A673 (cell line): ENCODE measurements around the gene PLD1. TPM values are rescaled to one million over a fixed set of nuclear protein-coding genes. Genes with fewer than 3 reads are reported as not detected.

Source experiments
- BruUV-seq: library from RNA; stranded (reverse); fragments of 400-500 nt; replicated peaks from 2 replicates; lab custom pipeline; 2021; lab: Mats Ljungman, UMichigan
- CTCF ChIA-PET: fragments of 300-600 bp; sonication (Branson Sonifier 250); formaldehyde crosslinking; loops from one replicate; lab custom pipeline; 2022; ENCODE audit warnings: antibody characterized with exemption; lab: Charles Lee
- POLR2A ChIA-PET: fragments of 300-600 bp; sonication (Branson Sonifier 250); formaldehyde crosslinking; loops from one replicate; lab custom pipeline; 2022; ENCODE audit warnings: antibody characterized with exemption; ENCODE audit not compliant: low non-redundant PET; lab: Charles Lee
- DNase-seq: peaks from one replicate; pipeline ENCODE4 v3.0.0-alpha.2; 2015; ENCODE audit warnings: low spot score
- H3K27ac ChIP-seq: fragments of 200-600 bp; sonication (generic); 2 replicates; pipeline ENCODE4 v1.5.1; 2016; ENCODE audit warnings: mixed run types, low read depth, mild to moderate bottlenecking, mixed read lengths, antibody characterized with exemption, low read length; ENCODE audit not compliant: poor library complexity, severe bottlenecking
- H3K27me3 ChIP-seq: fragments of 200-600 bp; sonication (generic); replicated peaks from 2 replicates; pipeline ENCODE4 v1.6.1; 2017; ENCODE audit warnings: mixed run types, low read depth, mild to moderate bottlenecking, mixed read lengths, antibody characterized with exemption, low read length; ENCODE audit not compliant: insufficient read depth, poor library complexity
- H3K36me3 ChIP-seq: fragments of 200-600 bp; sonication (generic); 2 replicates; pipeline ENCODE4 v1.6.1; 2016; ENCODE audit warnings: mixed run types, mild to moderate bottlenecking, mixed read lengths, antibody characterized with exemption, low read length; ENCODE audit not compliant: insufficient read depth, poor library complexity, severe bottlenecking
- H3K4me1 ChIP-seq: fragments of 200-600 bp; sonication (generic); 2 replicates; pipeline ENCODE4 v1.6.1; 2017; ENCODE audit warnings: mixed run types, mild to moderate bottlenecking, mixed read lengths, antibody characterized with exemption, low read length; ENCODE audit not compliant: insufficient read depth, poor library complexity, severe bottlenecking
- H3K4me3 ChIP-seq: fragments of 200-600 bp; sonication (generic); 2 replicates; pipeline ENCODE4 v1.5.1; 2016; ENCODE audit warnings: low read depth, mixed run types, mild to moderate bottlenecking, mixed read lengths, low read length; ENCODE audit not compliant: poor library complexity, severe bottlenecking
- H3K9me3 ChIP-seq: fragments of 200-600 bp; sonication (generic); 2 replicates; pipeline ENCODE4 v1.6.1; 2016; ENCODE audit warnings: mixed run types, low read depth, mild to moderate bottlenecking, mixed read lengths, antibody characterized with exemption, low read length; ENCODE audit not compliant: poor library complexity, severe bottlenecking
- CTCF ChIP-seq: fragments of 300-800, 200-600 bp; sonication (generic); conservative IDR thresholded peaks from 2 replicates; pipeline ENCODE4 v1.5.1; 2017; ENCODE audit warnings: low read depth, mild to moderate bottlenecking, antibody characterized with exemption, low read length, moderate library complexity, mixed read lengths
- EZH2 ChIP-seq: fragments of 200-600 bp; sonication (generic); IDR thresholded peaks from 2 replicates; pipeline ENCODE4 v1.6.1; 2017; ENCODE audit warnings: borderline replicate concordance, low read depth, mild to moderate bottlenecking, mixed read lengths, antibody characterized with exemption, low read length; ENCODE audit not compliant: poor library complexity, severe bottlenecking
- intact Hi-C: fragments of 100-400 bp; cut with micrococcal nuclease; formaldehyde crosslinking; loops from one replicate; pipeline ENCODE4 v1.10.0; 2022; ENCODE audit not compliant: unreplicated experiment
- total RNA-seq: library from RNA; stranded (reverse); gene quantifications from 2 replicates; pipeline ENCODE4 v1.2.3, GENCODE V29; 2021

Gene PLD1
- total RNA-seq, 1 experiment from 2014 or later: 3.2 TPM

GRCh38 chr3:171777596-171777995 is 32.7 kb downstream of the PLD1 start:
- no peaks in the 10 kb centered on the region for H3K4me1 ChIP-seq
- intact Hi-C loops: loop anchor here (10.0 kb wide), 2 partner anchors 163 to 577 kb away; no protein-coding TSS in a partner anchor
- no peak for DNase-seq
- no peaks in the 10 kb centered on the region for H3K9me3 ChIP-seq
- no peak overlapping the region for H3K4me3 ChIP-seq
- H3K27ac ChIP-seq: no peak overlapping the region
- no peaks in the 10 kb centered on the region for H3K27me3 ChIP-seq
- CTCF ChIA-PET: no interaction called here
- no peak for TF ChIP-seq CTCF
- no peak for TF ChIP-seq EZH2
- no peaks in the 10 kb centered on the region for H3K36me3 ChIP-seq
- POLR2A ChIA-PET: no interaction called here
- BruUV-seq: no TSS peak

DNA sequence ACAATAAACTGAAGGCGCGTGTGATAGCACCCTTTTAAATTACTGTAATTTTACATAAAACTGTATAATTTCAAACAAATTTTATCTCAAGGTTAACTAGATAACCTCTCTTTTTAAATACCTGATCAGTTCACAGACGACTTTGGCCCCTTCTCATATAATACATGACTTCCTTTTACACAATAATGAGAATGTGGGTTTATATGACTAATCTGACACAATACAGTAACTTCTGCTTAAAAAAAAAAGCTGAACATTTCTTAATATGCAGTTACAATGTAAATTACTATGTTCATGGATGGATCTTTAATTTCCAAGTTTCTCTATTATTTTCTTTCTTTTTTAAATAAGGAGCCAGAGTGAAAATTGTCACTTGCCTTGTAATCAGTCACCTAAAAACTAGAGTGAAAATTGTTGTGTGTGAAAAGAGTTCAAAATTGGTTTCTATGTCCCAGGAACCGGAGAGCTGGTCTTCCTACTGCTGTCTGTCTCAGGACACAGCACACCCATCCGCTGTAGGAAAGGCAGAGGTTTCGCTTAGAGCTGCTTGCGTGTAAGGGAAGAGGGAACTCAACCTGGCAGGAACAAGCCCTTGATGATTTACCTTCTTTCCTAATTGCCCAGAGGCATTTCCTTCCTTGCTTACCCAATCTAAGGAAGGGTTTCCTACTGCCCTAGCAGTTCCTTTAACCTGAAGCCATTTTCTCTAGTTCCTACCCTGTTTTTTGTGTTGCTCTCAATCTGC is 33.3 kb downstream of the PLD1 start:
- H3K36me3 ChIP-seq: no peaks in the 10 kb centered on the region
- no TSS peak for BruUV-seq
- ChIA-PET CTCF (no interaction called here), POLR2A (interaction anchor here (0.6 kb wide), 1 partner anchor 827 kb away, joined by 3 read pairs; no protein-coding TSS in a partner anchor)
- H3K27me3 ChIP-seq: no peaks in the 10 kb centered on the region
- no peak overlapping the region for H3K4me3 ChIP-seq
- no peak for DNase-seq
- peaks cover under 1% of the 10 kb centered on the region for H3K4me1 ChIP-seq
- H3K27ac ChIP-seq: no peak overlapping the region
- no peak for TF ChIP-seq CTCF
- TF ChIP-seq EZH2: no peak
- no peaks in the 10 kb centered on the region for H3K9me3 ChIP-seq
- intact Hi-C loops: loop anchor here (10.0 kb wide), 2 partner anchors 162 to 578 kb away; no protein-coding TSS in a partner anchor

- Histone ChIP-seq H3K9me3 (no peaks in the 10 kb centered on the region), H3K4me1 (peaks cover 6% of the 10 kb centered on the region), H3K27me3 (no peaks in the 10 kb centered on the region), H3K4me3 (no peak overlapping the region), H3K27ac (no peak overlapping the region), H3K36me3 (no peaks in the 10 kb centered on the region)
- DNase-seq: peak; percentile 20
- ChIA-PET POLR2A (no interaction called here), CTCF (no interaction called here)
- BruUV-seq: no TSS peak
- intact Hi-C loops: loop anchor here (10.0 kb wide), 2 partner anchors 162 to 578 kb away; no protein-coding TSS in a partner anchor
- TF ChIP-seq CTCF (no peak), EZH2 (no peak)
These were observed 33.9 kb downstream of the PLD1 start for GRCh38 chr3:171776411-171776810.
